ENCODE measurements around the gene TRAF1.
A peak's percentile ranks its signal among the peaks of the same experiment; 100 is the strongest.

TRAF1 gene

DNA sequence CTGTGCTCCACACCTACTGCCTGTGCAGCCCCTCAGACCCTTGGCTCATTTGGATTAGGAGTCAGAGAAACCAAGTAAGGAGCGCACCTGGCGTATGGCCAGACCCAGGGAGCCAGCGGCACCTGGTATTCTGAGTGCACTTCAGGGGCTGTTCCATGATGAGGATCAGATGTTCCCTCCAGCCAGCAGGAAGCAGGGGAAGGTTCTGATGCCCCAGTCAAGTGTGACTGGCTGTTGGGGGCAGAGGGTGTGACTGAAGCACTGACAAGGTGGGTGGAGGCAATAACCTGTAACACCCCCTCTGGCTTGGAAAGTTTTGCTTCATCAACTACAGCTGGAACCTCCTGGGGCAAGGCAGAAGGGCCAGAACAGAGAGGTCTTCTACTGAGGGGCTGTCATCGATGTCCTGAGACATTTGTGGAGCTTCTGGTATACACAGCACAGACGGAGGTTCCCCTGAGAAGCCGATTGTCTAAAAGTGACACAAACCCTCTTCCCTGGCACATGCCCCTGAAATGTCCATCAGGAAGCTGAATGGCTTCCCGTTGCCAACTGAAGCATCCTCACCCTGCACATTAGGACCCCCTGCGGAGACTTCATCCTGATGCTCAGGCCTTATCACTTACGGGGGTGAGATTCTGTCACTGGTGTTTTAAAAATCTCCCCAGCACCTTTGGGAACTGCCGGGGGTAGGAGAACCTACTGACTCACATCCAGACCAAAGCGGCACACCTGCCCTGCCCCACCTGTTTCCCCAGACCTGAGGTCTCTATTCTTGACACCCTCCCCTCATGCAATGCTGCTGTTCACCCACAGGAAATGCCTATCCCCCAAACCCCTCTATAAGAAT lies 21.1 kb downstream of the TRAF1 start:
- no peak for DNase-seq (ENCODE audit: low read depth in 2 of 2)

DNA sequence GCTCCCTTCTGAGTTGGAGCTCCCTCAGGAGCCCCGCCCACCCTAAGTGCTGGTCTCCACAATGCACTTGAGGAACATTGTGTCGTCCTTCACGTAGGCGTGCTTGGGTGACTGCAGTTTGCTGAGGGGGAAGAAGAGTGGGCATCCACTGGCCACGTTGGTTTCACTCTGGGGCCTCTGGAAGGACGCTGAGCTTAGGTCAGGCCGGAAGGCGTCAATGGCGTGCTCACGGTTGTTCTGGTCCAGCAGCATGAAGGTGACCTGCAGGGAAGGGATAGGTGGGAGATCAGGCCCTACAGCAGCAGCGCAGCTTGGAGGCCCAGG lies 21.7 kb downstream of the TRAF1 start:
- no peak for DNase-seq (ENCODE audit: low read depth in 2 of 2)

DNA sequence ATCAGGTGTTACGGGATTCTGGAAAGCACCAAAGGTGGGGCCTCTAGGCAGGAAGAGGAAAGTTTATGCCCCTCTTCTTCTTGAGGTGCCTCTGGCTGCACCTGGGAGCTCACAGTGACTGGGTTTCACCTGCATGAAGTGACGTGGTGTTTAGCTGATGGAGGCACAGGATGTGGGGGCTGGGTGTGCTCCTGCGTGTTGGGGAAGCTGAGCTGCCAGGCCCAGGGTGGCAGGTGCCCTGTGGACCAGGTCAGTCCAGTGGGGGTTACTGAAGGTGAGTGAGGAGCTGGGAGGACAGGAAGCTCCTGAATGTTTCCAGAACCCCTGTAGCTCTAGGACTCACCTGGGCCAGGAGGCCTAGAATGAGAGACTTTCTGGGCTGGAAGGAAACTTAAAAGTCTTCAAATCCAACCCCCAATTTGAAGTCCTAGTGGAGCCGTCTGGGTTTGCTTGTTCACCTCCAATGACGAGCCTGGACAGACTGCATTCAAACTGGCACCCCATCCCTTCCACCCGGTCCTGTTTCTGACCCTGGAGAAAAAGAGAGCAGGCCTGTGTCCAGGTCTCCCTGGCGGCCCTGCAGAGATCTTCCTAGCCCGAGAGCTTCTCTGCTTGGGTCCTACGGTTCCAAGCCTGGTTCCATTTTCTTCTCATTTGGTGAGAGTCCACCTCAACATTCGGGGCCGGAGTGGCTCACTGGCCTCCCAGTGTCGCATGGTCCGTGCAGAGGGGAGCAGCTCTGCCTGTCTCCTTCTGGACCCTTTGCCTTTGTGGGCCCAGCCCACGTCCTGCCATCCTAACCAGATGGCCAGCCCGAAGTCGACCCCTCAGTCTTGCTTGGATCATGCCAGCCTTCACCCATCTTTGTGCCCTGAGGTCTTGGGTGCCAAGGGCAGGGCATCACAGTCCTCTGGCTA lies 22.3 kb downstream of the TRAF1 start:
- DNase-seq (ENCODE audit: low read depth in 2 of 2) = no peak

DNA sequence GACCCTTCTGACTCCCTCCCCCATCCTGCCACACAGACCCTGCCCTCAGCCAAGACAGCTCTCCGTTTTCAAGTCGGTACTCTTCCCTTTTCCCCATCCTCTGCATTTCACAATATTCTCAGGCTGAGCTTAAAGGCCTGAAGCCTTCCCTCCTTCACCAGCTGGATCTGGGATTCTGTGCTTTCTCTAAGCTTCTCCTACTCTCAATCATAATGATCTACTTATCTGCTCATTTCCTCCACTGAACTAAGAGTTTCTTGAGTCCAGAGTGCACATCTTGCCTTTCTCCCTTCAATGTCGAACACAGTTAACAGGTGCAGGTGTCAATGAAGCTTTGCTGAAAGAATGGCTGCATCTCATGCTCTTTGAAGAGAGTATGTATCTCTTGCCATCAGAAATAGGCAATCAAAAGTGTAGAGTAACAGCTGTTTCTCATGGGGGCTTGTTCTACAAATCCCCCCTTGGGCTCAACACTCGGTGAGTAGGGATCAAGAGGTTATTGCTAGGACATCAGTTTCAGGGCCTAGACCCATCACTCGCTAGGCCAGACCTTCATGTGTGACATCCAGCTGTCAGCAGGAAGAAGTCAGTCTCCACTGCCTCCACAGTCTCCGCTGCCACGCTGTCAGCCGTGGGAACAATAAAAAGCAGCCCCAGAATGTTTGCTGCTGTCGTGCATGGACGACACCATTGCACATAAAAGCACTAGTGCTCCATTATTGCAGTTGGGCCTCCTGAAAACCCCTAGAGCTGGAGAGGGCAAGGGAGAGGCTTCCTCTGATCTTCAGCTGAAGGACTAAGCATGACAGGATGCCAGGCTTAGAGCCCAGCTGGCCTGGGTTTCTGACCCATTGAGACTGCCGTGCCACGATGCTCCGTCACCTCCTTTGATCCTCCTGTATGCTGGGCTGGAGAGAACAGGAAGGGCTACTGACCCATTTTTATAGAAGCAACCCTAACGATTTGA lies 23.7 kb downstream of the TRAF1 start:
- no peak for DNase-seq (ENCODE audit: low read depth in 2 of 2)

DNA sequence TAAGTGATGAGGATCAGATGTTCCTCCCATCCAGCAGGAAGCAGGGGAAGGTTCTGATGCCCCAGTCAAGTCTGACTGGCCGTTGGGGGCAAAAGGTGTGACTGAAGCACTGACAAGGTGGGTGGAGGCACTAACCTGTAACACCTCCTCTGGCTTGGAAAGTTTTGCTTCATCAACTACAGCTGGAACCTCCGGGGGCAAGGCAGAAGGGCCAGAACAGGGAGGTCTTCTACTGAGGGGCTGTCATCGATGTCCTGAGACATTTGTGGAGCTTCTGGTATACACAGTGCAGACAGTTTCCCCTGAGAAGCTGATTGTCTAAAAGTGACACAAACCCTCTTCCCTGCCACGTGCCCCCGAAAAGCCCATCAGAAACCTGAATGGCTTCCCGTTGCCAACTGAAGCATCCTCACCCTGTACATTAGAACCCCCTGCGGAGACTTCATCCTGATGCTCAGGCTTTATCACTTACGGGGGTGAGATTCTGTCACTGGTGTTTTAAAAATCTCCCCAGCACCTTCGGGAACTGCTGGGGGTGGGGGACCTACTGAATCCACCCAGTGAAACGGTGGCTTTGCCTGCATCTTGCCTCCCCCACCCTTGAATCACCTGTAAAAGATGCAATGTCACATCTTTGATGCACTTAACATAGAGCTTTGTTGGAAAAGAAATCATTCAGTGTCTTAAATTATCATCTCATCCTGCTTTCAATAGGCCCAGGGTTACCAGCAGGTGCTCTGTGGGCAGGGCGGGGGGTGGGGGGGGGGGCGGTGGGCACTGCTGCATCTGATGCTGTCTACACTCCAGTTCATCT lies 24.6 kb downstream of the TRAF1 start:
- no peak for DNase-seq (ENCODE audit: low read depth in 2 of 2)

DNA sequence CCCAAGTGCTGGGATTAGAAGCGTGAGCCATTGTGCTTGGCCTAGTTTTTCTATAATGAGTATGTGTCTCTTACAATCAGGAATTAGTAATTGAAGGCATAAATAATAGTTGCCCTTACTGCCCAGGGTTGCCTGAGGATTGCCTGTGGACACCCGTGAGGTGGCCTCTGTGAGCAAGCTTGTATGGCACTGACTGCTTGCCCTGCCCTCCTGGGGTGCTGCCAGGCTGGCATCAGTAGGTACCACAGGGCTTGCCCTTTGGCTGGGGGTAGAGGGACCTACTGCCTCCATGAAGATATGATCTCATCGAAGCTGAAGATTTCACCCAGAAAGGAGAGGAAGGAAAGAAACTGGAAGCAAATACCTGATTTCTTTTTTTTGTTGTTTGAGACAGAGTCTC lies 25.8 kb downstream of the TRAF1 start:
- no peak for DNase-seq (ENCODE audit: low read depth in 2 of 2)

DNA sequence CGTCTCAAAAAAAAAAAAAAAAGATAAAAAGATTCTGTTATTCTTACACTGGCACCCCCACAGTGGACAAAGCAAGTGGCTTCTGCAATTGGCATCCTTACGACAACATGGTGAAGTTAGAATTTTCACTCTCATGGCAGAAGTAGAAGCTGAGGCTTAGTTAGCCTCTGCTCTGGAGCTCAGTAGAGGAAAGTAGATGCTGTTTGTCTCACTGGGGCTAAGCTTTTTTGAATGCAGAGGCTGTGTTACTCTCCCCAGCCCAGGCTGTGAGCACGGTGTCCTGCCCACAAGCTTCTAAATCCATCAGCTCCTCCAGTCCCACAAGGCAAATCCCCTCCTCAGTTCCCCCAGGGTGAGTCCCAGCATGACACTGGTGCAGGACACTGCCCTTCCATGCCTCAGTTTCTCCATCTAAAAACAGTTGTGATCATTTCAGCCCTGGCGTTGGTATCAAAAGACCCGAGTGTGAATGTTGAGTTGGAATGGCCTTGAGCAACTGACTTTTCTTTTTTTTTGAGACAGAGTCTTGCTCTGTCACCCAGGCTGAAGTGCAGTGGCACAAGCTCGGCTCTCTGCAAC lies 27.0 kb downstream of the TRAF1 start:
- no peak for DNase-seq (ENCODE audit: low read depth in 2 of 2)

DNA sequence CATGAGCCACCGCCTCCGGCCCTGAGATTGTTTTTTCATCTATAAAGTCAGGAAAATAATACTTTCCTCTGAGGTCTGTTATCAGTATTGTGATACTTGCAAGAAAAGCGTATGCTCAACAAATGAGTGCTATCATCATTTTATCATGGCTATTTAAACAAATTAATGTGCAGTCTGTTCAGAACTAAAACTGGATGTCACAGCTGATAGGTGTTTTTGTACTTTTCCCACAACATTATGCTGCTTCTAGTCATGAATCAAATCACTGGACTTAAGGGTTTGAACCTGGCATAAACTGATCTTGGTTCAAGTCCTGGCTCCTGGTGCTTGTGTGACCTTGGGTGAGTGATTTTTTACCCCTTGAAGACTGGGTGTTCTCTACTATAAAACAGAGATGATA lies 28.2 kb downstream of the TRAF1 start:
- no peak for DNase-seq (ENCODE audit: low read depth in 2 of 2)

DNA sequence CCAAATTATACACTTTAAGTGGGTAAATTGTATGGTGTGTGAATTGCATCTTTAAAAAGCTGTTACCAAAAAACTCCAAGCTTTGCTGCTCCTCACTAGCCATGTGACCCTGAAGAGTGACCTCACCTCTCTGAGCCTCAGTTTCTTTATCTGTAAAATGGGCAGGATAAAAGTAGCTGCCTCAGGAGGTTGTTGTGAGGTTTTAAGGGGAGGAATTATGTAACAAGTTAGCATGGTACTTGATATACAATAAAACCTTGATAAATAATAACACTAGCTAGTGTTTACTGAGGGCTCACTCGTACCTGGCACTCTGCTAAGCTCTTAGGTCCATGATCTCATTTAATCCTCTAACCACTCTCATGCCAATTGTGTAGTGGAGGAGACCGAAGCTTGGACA lies 30.6 kb downstream of the TRAF1 start:
- DNase-seq (ENCODE audit: low read depth in 2 of 2) = no peak

DNA sequence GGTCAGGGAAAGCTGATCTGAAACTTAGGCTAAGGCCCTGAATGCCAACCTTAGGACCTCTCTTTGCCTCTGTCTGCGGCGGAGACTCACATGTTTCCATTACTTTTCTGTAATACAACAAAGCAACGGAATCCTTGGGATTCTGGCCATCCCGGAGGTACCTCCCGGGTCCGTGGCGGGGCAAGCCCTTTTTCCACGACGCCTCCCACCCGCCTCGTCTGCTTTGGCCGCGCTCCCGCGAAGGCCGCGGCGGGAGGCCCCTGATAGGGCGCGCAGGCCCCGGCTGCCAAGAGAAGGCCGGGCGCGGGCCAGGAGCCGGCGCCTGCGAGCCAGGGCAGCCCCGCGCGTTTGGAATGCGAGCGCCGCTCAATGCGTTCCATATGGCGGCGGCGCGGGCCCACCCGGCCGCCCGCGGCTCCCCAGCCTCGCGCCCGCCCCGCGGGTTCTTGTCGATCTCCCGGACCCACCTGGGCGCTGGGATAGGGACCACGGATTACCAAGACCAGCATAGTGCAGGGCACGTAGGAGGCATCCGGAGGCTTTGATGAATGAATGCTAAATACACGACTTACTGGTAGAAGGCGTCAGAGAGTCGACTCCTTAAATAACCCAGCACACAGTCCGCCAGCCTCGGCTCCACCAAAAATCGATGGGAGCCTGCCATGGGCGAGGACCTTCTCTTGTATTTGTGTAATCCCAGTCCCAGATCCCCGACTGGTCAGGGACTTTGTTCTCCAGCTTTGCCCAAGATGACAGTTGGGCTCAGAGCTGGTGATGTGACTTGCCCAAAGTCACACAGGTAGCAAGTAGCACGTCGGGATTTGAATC lies 32.1 kb downstream of the TRAF1 start:
- no peak for DNase-seq (ENCODE audit: low read depth in 2 of 2)

DNA sequence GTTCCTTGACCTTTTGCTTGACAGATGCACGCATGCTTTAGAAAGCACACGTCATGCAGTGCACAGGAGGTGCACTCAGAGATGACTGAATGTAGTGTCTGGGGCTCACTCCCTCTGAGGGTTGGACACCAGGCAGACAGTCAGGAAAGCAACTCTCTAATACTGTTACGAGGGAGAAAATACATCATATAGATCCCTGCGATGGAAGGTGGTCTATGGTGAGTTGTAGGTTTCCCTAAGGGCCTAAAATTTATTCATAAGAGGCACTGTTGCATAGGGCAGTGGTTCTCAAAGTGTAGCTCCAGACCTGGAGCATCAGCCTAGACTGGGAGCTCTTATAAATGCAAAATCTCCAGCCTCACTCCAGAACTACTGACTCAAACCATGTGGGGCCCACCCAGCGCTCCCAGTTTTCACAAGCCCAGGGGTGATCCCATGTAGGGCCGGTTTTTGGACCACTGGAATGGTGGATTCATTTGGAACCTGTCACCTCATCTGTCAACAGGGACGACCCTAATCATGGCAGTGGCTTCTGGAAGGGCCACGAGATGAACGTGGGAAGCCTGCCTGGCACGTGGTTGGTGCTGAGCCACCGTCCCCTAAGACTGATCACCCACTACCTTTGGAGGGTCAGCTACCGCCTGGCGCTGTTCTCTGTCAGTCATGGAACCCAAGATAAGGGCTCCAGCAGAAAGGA lies 32.8 kb downstream of the TRAF1 start:
- no peak for DNase-seq (ENCODE audit: low read depth in 2 of 2)

DNA sequence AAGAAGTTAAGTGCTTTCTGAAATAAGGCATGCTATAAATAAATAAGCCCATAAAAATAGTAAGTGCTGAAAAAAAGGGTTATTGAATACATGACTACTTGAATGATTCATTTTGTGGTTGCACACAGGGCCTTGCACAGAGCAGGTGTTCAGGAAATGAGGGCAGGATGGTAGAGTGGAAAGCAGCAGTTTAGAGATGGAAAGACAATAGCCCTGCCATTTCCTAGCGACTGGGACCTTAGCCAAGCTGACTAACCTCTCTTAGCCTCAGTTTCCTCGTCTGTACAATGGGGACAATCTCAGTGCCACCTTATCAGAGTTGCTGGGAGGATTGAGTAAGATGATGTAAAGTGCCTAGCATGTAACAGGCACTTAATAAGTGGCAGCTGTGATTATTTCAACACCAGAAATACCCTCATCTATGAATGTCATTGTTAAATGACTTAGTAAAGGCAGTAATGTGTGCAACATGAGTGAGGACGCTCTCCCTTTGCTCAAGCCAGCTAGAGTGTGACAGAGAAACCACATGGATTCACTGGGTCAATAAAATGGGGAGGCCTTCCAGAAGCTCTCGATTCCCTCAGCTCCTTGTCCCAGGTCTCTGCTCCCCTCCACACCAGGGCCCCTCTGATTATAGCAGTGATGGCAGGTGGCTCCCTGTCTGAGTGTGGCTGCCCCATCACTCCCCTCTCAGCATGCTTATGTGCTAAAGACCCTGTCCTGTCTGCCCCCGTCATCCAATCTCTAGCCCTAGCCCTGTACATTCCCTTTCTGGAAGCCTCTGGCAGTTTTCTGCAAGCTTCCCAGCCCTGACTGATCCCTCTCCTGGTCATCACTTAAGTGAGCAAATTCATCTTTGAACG lies 33.6 kb downstream of the TRAF1 start:
- no peak for DNase-seq (ENCODE audit: low read depth in 2 of 2)

DNA sequence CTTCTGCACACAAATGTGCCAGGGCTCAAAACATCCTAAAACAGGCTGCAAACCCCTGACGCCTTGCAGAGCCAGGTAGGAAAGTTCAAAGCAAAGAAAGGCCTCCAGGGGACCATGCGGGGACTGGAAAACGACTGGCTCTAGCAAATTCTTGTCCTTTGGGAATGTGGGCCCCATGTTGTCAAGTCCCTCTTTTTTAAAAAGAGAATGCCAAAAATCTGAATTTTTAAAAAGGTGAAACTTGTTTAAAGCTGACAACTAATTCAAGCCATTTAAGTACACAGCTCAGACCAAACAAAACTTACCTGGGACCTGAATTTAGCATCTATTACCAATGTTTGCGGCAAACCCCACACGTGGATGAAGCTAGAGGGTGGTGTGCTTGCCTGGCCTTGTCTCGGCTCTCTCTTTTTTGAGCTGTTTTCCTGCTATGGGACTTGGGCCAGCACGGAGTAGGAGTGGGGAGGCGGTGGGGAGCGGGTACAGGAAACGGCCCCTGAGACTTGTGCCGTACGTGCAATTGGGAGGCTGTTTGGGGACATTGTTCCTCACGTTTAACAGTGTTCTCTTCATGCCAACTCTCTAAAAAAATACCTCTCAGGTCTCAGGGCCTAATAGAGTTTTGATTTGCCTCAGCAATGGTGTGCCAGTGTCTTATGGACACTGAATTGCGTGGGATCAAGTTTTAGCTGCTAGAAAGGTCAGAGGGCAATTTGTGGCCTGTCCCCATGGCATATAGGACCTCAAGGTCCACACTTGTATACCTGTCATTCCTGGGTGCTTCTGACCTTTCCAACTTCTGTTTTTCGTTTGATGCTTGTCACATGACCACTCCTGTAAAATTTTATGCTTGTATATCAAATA lies 34.5 kb downstream of the TRAF1 start:
- no peak for DNase-seq (ENCODE audit: low read depth in 2 of 2)

DNA sequence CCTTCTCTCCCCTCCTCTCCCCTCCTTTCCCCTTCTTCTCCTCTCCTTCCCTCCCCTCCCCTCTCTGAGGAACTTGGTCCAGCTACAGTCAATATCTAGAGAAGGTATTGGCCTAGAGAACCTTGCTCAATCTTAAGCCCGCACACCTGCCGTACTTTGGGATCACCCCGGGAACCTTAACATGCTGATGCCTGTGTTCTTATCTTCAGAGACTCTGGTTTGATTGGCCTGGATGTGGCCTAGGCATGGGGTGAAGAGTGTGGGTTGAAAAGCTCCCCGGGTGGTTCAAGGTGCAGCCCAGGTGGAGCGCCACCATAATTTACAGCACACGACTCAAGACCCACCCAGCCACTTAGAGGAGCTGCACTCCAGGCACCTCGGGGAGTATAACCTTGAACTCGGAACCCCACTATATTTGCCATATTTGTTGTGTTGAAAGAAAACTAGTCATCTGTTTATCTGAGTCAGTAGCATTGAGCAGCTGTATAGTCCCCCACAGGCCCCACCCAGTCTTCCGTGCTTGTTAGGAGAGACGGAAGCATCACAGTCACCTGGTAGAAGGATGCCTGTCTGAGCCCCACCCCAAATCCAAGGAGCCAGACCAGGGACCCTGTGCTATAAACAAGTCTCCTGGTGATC lies 35.2 kb downstream of the TRAF1 start:
- peak in 1 of 2 experiments; percentile 62 for DNase-seq (ENCODE audit: low read depth in 2 of 2)

DNA sequence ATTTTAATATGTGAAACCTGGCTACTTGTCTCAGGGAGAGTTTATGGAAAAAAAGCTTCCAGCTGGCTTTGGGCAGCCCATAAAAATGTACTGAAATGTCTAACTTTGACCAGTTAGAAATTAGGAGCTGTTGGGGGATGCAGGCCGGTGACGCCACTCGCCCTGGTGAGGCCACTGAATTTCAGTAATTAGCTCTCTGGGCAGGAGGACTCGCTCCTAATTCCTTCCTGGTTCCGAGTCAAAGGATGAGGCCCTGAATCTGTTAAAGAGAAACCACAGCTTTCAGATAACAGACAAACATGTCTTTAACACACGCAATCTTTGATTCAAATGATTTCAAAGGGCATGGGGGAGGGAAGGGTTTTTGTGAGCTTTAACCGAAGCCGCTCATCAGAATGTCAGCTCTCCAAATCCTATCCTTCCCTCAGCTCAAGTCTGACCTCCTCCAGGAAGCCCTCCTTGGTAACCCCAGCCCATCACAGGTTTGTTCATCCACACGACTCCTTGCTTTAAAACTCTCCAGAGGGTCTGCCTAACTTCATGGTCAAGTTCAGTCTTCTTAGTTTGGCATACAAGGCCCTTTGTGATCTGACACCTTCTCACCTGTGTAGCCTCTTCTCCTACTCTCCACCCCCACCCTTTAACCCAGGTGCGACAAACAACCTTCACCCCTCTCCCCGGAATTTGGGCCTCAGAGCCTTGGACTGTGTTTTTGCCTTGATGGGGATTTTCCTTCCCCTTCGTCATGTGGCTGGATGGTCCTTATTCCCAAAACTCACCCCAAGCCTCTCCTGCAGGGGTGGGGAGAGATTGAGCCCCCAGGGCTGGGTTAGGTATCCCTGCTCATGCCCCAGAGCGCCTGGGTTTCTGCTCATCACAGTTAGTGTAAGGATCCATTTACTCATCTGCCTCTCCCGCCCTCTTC lies 36.0 kb downstream of the TRAF1 start:
- DNase-seq (ENCODE audit: low read depth in 2 of 2) = no peak

Measured in stimulated activated CD4-positive, alpha-beta T cell treated with anti-CD3 and anti-CD28 coated beads, Interleukin-12 subunit alpha, Interleukin-12 subunit beta, amount 100 ng/mL, for 24 hours (primary cell).